HepG2 (cell line): ENCODE measurements around the gene TUBB4B. TPM values are rescaled to one million over a fixed set of nuclear protein-coding genes. Genes with fewer than 3 reads are reported as not detected.
"Not testable (repeated sequence)": the region's sequence is repeated elsewhere in the genome, so short reads cannot be mapped to it uniquely, and the experiment has no call there.

Experiments used
- ATAC-seq: fragments of 200-7000 bp; cut with Tn5 transposase; 3 replicates; pipeline ENCODE4 v1.9.1; 2020; ENCODE audit warnings: mild to moderate bottlenecking, moderate library complexity
- BruUV-seq: library from RNA; stranded (reverse); fragments of 400-500 nt; replicated peaks from 2 replicates; lab custom pipeline; 2021; lab: Mats Ljungman, UMichigan
- CTCF ChIA-PET: fragments of 300-600 bp; formaldehyde crosslinking; extraction: SDS; loops from one replicate; lab custom pipeline; 2021; ENCODE audit warnings: low total read pairs, inconsistent platforms, low intra/inter-chr PET ratio; lab: Yijun Ruan, JAX
- POLR2A ChIA-PET: fragments of 350-600 bp; sonication (Branson Sonifier 250); formaldehyde crosslinking; loops from one replicate; lab custom pipeline; 2020; ENCODE audit warnings: antibody characterized with exemption, inconsistent platforms; lab: Yijun Ruan, JAX
- DNase-seq: peaks from one replicate; pipeline ENCODE4 v3.0.0-alpha.2; 2015; ENCODE audit warnings: low spot score
- FAIRE-seq: peaks from 3 replicates; lab custom pipeline; 2011; peaks lifted over from hg19 to GRCh38; lab: Jason Lieb, UNC
- H2AFZ ChIP-seq: one replicate; pipeline ENCODE4 v1.6.1; 2011; ENCODE audit warnings: low read length, inconsistent platforms
- H3K27ac ChIP-seq: fragments of 300-600 bp; 3 replicates; pipeline ENCODE4 v1.8.0; 2011; ENCODE audit warnings: mixed run types, mild to moderate bottlenecking, mixed read lengths, low read length, inconsistent platforms; ENCODE audit not compliant: insufficient read depth; ENCODE audit errors: extremely low read length
- H3K27me3 ChIP-seq, 2 experiments: fragments of 200-600 bp in 1 of 2; 2 replicates in 1 of 2; 3 replicates in 1 of 2; pipeline versions ENCODE4 v1.6.0 to v1.8.0; 2011; ENCODE audit warnings: low read length in 2 of 2, mild to moderate bottlenecking in 2 of 2, moderate library complexity in 2 of 2, inconsistent platforms in 1 of 2; ENCODE audit not compliant: insufficient read depth in 2 of 2, control insufficient read depth in 1 of 2
- H3K36me3 ChIP-seq, 2 experiments: fragments of 200-600 bp in 1 of 2; replicated peaks in 1 of 2; 2 replicates in 1 of 2; 3 replicates in 1 of 2; pipeline versions ENCODE4 v1.5.1 to v1.8.0; 2011; ENCODE audit warnings: low read length in 2 of 2, inconsistent platforms in 1 of 2; ENCODE audit not compliant: insufficient read depth in 2 of 2, control insufficient read depth in 1 of 2
- H3K4me1 ChIP-seq: 2 replicates; pipeline ENCODE4 v1.5.1; 2012; ENCODE audit warnings: low read length, inconsistent platforms; ENCODE audit not compliant: insufficient read depth
- H3K4me2 ChIP-seq: 2 replicates; pipeline ENCODE4 v1.6.0; 2011; ENCODE audit warnings: low read depth, low read length, inconsistent platforms
- H3K4me3 ChIP-seq, 3 experiments: fragments of 200-600 bp in 1 of 3; sonication (generic), shearing (Covaris generic) in 1 of 3; replicated peaks in 1 of 3; 2 replicates each; pipeline ENCODE4 v1.5.1; 2011 to 2016; ENCODE audit warnings: low read length in 3 of 3, inconsistent platforms in 2 of 3, low read depth in 2 of 3, mild to moderate bottlenecking in 2 of 3, control low read depth in 1 of 3, mixed read lengths in 1 of 3; ENCODE audit not compliant: insufficient read depth in 1 of 3
- H3K79me2 ChIP-seq: one replicate; pipeline ENCODE4 v1.6.1; 2011; ENCODE audit warnings: low read length, inconsistent platforms; ENCODE audit not compliant: insufficient read depth
- H3K9ac ChIP-seq: 2 replicates; pipeline ENCODE4 v1.6.0; 2011; ENCODE audit warnings: mild to moderate bottlenecking, low read depth, low read length, inconsistent platforms; ENCODE audit not compliant: insufficient read depth
- H3K9me3 ChIP-seq: 2 replicates; pipeline ENCODE4 v1.5.1; 2012; ENCODE audit warnings: mild to moderate bottlenecking, low read length
- H4K20me1 ChIP-seq: 2 replicates; pipeline ENCODE4 v1.6.0; 2011; ENCODE audit warnings: inconsistent platforms, mild to moderate bottlenecking, low read length, moderate library complexity; ENCODE audit not compliant: insufficient read depth
- ERF ChIP-seq: IDR thresholded peaks from 2 replicates; pipeline ENCODE4 v1.6.1; 2018; ENCODE audit warnings: missing biosample characterization, missing genetic modification reagents
- KDM2A ChIP-seq: sonication (generic); formaldehyde crosslinking; IDR thresholded peaks from 2 replicates; pipeline ENCODE4 v1.4.0; 2020; ENCODE audit warnings: low read depth, missing genetic modification reagents, borderline replicate concordance
- PAF1 ChIP-seq: IDR thresholded peaks from 2 replicates; pipeline ENCODE4 v1.6.1; 2016; ENCODE audit warnings: missing genetic modification reagents, missing compliant biosample characterization
- RAD21 ChIP-seq: fragments of 450-650 bp; formaldehyde crosslinking; IDR thresholded peaks from 2 replicates; pipeline ENCODE4 v1.5.0; 2020; ENCODE audit warnings: mild to moderate bottlenecking
- RFX5 ChIP-seq: IDR thresholded peaks from 2 replicates; pipeline ENCODE4 v1.6.1; 2011; ENCODE audit warnings: low read depth, low read length, improper control_type of control experiment
- STAG1 ChIP-seq: sonication (generic); formaldehyde crosslinking; IDR thresholded peaks from 2 replicates; pipeline ENCODE4 v1.4.0; 2020; ENCODE audit warnings: missing genetic modification reagents
- ZBTB38 ChIP-seq: sonication (generic); formaldehyde crosslinking; IDR thresholded peaks from 2 replicates; pipeline ENCODE4 v1.5.1; 2020; ENCODE audit warnings: mild to moderate bottlenecking, missing genetic modification reagents
- WGBS: methylation state at CpG from one replicate; pipeline ENCODE4 v1.1.6; 2017; ENCODE audit warnings: low lambda C conversion rate; 5-methylcytosine and 5-hydroxymethylcytosine counted together
- in situ Hi-C: cut with HindIII; loops from 2 replicates; pipeline ENCODE4 v1.10.0; 2017; ENCODE audit warnings: low pct_unique_long_range_greater_than_20kb; ENCODE audit not compliant: extremely low pct_ligation_motif_present
- intact Hi-C: fragments of 100-400 bp; cut with micrococcal nuclease; formaldehyde crosslinking; loops from one replicate; pipeline ENCODE4 v1.10.0; 2022; ENCODE audit not compliant: unreplicated experiment
- polyA plus RNA-seq, 8 experiments: library from polyadenylated mRNA; depleted of rRNA in 3 of 8; stranded (reverse) in 7 of 8; unstranded in 1 of 8; fragments of >200 nt; fragmentation: Illumina TruSeq in 4 of 8; extraction: Trizol in 4 of 8; gene quantifications; 2 replicates each; pipeline versions ENCODE4 v1.2.1 to v1.2.3, GENCODE V29; 2011 to 2016; ENCODE audit warnings: low read depth in 4 of 8, missing spikeins in 1 of 8, mixed read lengths in 1 of 8; ENCODE audit not compliant: insufficient read depth in 1 of 8
- total RNA-seq, 5 experiments: library from RNA; depleted of rRNA; stranded (reverse); fragments of >200 nt; fragmentation: Illumina TruSeq; extraction: Trizol; gene quantifications; 2 replicates each; pipeline ENCODE4 v1.2.3, GENCODE V29; 2016; ENCODE audit warnings: low read depth in 1 of 5
- TF ChIP-seq, protein P1 (sequence below): sonication (generic); formaldehyde crosslinking; IDR thresholded peaks from 2 replicates; pipeline ENCODE4 v1.4.0; 2020; ENCODE audit warnings: missing genetic modification reagents
- TF ChIP-seq, protein P2 (sequence below): sonication (generic); formaldehyde crosslinking; IDR thresholded peaks from 2 replicates; pipeline ENCODE4 v1.5.0; 2020; ENCODE audit warnings: mild to moderate bottlenecking, missing genetic modification reagents, moderate library complexity

Gene TUBB4B
- total and polyA plus RNA-seq, 2 of the 13 experiments (the other 11 are each of a cell fraction or from before 2014, with no cell fraction given), result 182 to 412 TPM

DNA sequence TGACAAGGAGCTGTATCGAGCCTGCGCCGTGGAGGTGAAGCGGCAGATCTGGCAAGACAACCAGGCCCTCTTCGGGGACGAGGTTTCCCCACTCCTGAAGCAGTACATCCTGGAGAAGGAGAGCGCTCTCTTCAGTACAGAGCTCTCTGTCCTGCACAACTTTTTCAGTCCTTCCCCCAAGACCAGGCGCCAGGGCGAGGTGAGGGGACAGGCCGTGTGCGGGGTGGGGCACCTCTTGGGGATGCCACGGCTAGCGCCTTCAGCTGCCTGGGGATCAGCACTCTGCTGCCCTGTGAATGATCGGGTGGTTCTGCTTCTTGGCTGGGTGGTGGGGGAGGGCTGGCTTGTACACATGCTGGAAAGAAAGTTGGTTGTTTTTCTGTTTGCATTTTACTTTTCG is 15.8 kb downstream of the TUBB4B start:
- TF ChIP-seq PAF1 (CRISPR knock-in tag), result no peak
- TF ChIP-seq, protein P1, sequence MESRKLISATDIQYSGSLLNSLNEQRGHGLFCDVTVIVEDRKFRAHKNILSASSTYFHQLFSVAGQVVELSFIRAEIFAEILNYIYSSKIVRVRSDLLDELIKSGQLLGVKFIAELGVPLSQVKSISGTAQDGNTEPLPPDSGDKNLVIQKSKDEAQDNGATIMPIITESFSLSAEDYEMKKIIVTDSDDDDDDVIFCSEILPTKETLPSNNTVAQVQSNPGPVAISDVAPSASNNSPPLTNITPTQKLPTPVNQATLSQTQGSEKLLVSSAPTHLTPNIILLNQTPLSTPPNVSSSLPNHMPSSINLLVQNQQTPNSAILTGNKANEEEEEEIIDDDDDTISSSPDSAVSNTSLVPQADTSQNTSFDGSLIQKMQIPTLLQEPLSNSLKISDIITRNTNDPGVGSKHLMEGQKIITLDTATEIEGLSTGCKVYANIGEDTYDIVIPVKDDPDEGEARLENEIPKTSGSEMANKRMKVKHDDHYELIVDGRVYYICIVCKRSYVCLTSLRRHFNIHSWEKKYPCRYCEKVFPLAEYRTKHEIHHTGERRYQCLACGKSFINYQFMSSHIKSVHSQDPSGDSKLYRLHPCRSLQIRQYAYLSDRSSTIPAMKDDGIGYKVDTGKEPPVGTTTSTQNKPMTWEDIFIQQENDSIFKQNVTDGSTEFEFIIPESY, result peak; percentile 80
- ChIA-PET CTCF (no interaction called here), POLR2A (interaction anchor here (4.9 to 14.2 kb wide), 2 partner anchors 14 to 20 kb away, joined by 52 to 317 read pairs; partner anchors contain the start of genes TOR4A and TUBB4B)
- DNase-seq (no peak), ATAC-seq (no peak), FAIRE-seq (no peak)
- Histone ChIP-seq H3K27ac (no peak overlapping the region), H3K9ac (0 out of 2 replicates have a peak overlapping the region, but pooled peaks have one; percentile 15), H4K20me1 (no peaks in the 10 kb centered on the region), H3K79me2 (peaks cover 18% of the 10 kb centered on the region), H3K9me3 (no peaks in the 10 kb centered on the region), H3K4me3 (peak overlapping the region in 2 of 3 experiments; percentile 91 to 98; a peak in 4 of 6 replicates), H3K27me3 (no peaks in the 10 kb centered on the region; a peak in 1 of 5 replicates), H3K36me3 (peaks cover 11 to 17% of the 10 kb centered on the region in 2 experiments; a peak in 4 of 5 replicates), H3K4me2 (peak overlapping the region; percentile 91), H2AFZ (no peak overlapping the region), H3K4me1 (peaks cover 37% of the 10 kb centered on the region)
- WGBS, result 96% methylated on average over 15 of the region's 15 CpGs
- intact Hi-C loops (no loop called here), in situ Hi-C loops (no loop called here)
- BruUV-seq, result no TSS peak

GRCh38 chr9:137262173-137262908 is 21.3 kb downstream of the TUBB4B start:
- peaks cover 13 to 20% of the 10 kb centered on the region in 2 experiments; a peak in 4 of 5 replicates for H3K36me3 ChIP-seq
- H2AFZ ChIP-seq, result not testable (repeated sequence)

More at GRCh38 chr9:137262173-137262908, 21.3 kb downstream of the TUBB4B start:
- intact Hi-C loops, H3K4me3 ChIP-seq, H3K9ac ChIP-seq, H3K79me2 ChIP-seq, H3K4me2 ChIP-seq, H3K4me1 ChIP-seq, H4K20me1 ChIP-seq, H3K9me3 ChIP-seq, ATAC-seq, FAIRE-seq, H3K27me3 ChIP-seq, H3K27ac ChIP-seq, BruUV-seq, in situ Hi-C loops, DNase-seq: not testable (repeated sequence)
- POLR2A ChIA-PET, result interaction anchor here (0.8 to 14.2 kb wide), 5 partner anchors 15 to 33 kb away, joined by 3 to 317 read pairs (median 5); partner anchors contain the start of genes TOR4A and TUBB4B
- TF ChIP-seq STAG1 (CRISPR knock-in tag), result peak; percentile 51
- TF ChIP-seq RFX5, result peak; percentile 48; the same call in 1 of the 2 replicates
- 0 out of 2 replicates have a peak, but pooled peaks have one; percentile 26 for TF ChIP-seq ERF (CRISPR knock-in tag)
- peak; percentile 20; the same call in 1 of the 2 replicates for TF ChIP-seq RAD21
- TF ChIP-seq KDM2A (CRISPR knock-in tag), result peak; percentile 21; the same call in 1 of the 2 replicates
- TF ChIP-seq, protein P2, sequence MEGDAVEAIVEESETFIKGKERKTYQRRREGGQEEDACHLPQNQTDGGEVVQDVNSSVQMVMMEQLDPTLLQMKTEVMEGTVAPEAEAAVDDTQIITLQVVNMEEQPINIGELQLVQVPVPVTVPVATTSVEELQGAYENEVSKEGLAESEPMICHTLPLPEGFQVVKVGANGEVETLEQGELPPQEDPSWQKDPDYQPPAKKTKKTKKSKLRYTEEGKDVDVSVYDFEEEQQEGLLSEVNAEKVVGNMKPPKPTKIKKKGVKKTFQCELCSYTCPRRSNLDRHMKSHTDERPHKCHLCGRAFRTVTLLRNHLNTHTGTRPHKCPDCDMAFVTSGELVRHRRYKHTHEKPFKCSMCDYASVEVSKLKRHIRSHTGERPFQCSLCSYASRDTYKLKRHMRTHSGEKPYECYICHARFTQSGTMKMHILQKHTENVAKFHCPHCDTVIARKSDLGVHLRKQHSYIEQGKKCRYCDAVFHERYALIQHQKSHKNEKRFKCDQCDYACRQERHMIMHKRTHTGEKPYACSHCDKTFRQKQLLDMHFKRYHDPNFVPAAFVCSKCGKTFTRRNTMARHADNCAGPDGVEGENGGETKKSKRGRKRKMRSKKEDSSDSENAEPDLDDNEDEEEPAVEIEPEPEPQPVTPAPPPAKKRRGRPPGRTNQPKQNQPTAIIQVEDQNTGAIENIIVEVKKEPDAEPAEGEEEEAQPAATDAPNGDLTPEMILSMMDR (CRISPR knock-in tag), result peak; percentile 54
- TF ChIP-seq ZBTB38 (CRISPR knock-in tag), result peak; percentile 86
- TF ChIP-seq, protein P1, result peak; percentile 99
- 47% methylated on average over 14 of the region's 15 CpGs for WGBS
- CTCF ChIA-PET, result interaction anchor here (0.9 to 2.1 kb wide), 2 partner anchors 26 to 74 kb away, joined by 3 to 13 read pairs; partner anchors contain the start of genes ANAPC2 and SSNA1
